GM19043 (cell line): ENCODE results near the gene ATP4A.

ENCODE experiments used
- ATAC-seq: cut with Tn5 transposase; IDR thresholded peaks from one replicate; pipeline ENCODE4 v1.9.1; 2021; ENCODE audit warnings: low read depth; ENCODE audit not compliant: unreplicated experiment

ATP4A gene

DNA sequence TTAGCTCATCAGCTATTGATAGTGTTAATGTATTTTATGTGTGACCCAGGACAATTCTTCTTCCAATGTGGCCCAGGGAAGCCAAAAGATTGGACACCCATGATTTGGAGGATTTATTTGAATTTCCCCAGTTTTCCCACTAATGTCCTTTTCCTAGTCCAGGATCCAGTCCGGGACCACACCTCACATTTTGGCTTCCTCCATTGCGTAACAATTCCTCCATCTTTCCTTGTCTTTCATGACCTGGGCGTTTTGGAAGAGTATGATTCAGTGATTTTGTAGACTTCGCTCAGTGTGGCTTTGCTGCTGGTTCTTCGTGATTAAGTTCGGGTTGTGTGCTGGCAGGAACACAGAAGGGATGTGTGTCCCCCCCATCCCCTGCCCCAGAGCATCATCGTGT, 3.3 kb upstream of the ATP4A start:
- ATAC-seq = no peak

- ATAC-seq = no peak
Observed at GRCh38 chr19:35565016-35565856, 1.8 kb upstream of the ATP4A start.

DNA sequence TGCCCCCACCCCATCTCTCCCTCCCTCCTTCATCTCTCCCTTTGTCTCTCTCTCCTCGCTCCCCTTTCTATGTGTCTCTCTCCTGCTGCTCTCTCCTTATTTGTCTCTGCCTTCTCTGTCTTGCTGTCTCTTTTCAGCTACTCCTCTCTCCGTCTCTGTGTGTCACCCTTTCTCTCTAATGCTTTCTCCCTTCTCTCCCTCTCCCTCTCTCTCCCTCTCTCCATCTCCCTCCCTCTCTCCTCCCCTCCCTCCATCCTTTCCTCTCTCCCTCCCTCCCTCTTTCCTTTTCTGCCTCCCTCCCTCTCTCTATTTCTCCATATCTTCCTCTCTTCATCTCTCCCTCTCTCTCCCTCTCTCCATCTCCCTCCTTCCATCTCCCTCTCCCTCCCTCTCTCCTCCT, 682 bp downstream of the ATP4A start:
- no peak for ATAC-seq

GRCh38 chr19:35562336-35562735, 1.1 kb downstream of the ATP4A start:
- ATAC-seq = no peak

DNA sequence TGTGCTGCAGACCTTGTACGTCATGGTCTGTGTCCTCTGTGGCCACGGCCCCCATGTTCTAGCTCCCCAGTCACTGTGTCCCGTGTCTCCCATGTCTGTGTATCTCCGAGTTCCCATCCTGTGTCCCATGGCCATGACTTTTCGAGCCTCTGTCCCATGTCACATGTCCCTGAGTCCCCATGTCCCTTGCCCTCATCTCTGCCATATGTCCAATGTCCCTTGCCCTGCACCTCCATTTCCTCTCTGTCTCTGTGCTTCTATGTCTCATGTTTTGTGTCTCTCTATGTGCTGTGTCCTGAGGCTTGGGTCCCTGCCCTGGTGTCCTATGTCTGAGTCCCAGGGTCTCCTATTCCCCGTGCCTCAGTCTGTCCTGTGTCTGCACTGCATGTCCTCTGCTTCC, 2.0 kb downstream of the ATP4A start:
- ATAC-seq = no peak

GRCh38 chr19:35560677-35561076, 2.8 kb downstream of the ATP4A start:
- ATAC-seq = no peak

GRCh38 chr19:35560271-35560670, 3.2 kb downstream of the ATP4A start:
- ATAC-seq = no peak

- ATAC-seq = no peak
Observed at GRCh38 chr19:35559781-35560180, 3.7 kb downstream of the ATP4A start.

GRCh38 chr19:35559281-35559659, 4.2 kb downstream of the ATP4A start:
- no peak for ATAC-seq

- ATAC-seq = no peak
Observed at GRCh38 chr19:35558400-35559280, 4.8 kb downstream of the ATP4A start.

- ATAC-seq = no peak
Observed at GRCh38 chr19:35557539-35558399, 5.7 kb downstream of the ATP4A start.

GRCh38 chr19:35556846-35557538, 6.5 kb downstream of the ATP4A start:
- no peak for ATAC-seq

DNA sequence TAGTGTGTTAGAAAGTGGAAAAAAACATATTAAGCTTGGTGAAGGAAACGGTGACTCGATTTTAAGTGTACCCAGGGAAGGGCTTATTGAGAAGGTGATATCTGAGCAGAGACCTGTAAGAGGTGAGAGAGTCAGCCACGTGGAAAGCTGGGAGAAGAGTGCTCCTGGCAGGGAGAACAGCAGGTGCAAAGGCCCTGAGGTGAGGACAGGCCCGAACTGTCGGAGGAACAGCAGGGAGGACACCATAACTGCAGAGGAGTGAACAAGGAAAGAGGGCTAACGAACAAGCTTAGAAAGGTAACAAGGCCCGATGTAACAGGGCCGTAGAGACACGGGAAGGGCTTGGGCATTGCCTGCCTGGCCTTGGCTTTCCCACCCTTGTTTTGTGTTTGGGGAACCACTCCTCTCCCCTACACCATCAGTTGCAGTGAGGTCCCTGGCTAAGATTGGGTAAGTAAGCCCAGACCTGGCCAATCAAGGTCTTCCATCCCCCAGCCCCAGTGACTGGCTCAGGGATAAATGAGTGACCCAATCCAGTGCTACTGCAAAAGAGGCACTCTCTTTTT, 7.3 kb downstream of the ATP4A start:
- ATAC-seq = no peak

DNA sequence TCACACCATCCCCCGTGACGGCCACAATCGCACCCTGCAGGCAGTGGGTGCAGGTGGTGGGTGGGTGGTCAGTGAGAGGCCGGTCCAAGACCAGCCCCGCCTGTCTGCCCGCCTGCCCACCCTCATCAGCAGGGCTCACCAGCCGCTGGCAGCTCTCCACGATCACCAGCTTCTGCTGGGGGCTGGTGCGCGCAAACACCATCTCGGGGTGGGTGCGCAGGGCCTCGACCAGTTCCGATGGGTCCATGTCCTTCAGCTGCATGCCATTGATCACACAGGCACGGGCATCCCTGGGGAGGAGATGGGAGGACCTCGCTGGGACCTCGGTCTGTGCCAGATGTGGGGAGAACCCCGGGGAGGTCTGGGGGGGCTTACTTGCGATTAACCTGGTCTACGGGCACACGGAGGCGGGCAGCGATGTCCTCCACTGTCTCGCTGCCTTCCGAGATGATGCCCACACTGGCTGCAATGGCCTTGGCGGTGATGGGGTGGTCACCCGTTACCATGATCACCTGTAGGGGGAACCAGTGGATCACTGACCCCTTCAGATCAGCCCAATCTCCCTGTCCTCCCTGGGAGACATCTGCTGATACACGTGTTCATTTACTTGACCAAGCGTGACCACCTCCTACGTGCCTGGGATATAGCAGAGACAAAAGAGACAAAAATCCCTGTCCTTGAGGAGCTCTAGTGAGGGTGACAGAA, 8.0 kb downstream of the ATP4A start:
- ATAC-seq = no peak

- ATAC-seq = no peak
Observed at GRCh38 chr19:35554076-35554475, 9.4 kb downstream of the ATP4A start.

- ATAC-seq = no peak
Observed at GRCh38 chr19:35553385-35554000, 10.0 kb downstream of the ATP4A start.

DNA sequence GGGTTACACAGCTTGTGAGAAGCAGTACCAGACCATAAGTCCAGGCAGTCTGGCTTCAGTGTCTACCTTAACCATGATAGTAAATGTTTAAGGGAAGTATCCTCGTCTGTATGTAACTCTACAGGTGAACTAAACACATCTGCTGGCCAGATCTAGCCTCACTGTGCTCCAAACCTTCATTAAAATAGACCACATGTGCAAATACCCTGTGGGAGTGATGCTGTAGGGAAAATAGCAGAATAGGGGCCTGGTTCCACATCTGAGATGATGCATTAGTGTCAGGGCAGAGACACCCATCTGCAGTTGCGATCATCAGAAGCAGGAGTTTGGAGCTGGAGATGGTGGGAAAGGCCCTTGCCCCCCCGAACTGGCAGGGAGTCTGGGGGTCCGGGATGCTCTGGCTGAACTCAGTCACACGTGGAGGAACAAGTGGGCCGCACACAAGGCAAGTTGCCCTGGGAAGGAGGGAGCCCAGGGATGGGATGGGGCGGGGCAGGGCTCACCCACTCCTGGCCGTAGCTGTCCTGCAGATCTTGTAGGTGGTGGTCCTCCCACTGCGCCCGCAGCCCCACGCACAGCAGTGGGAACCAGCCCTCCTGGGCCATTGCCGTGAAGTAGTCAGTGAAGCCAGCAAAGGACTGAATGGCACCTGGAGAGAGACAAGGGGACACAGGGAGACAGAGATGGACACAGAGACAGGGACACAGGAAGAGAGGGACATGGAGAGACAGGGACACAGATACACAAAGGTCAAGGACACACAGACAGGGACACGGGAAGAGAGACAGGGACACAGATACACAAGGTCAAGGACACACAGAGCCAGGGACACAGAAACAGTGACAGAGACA, 10.7 kb downstream of the ATP4A start:
- no peak for ATAC-seq
